ELF-1 (cell line): ENCODE data around the gene B2M.
"Not testable (repeated sequence)": the region's sequence is repeated elsewhere in the genome, so short reads cannot be mapped to it uniquely, and the experiment has no call there.

Experiments
- DNase-seq: peaks from one replicate; pipeline ENCODE4 v3.0.0-alpha.2; 2016; ENCODE audit warnings: low read depth, low spot score

The B2M gene

GRCh38 chr15:44726136-44726535 lies 14.8 kb downstream of the B2M start:
- DNase-seq, result no peak

GRCh38 chr15:44726568-44727484 lies 15.5 kb downstream of the B2M start:
- DNase-seq, result peak; percentile 56

GRCh38 chr15:44727485-44728231 lies 16.3 kb downstream of the B2M start:
- DNase-seq, result no peak

GRCh38 chr15:44728232-44728575 lies 16.9 kb downstream of the B2M start:
- DNase-seq, result not testable (repeated sequence)

GRCh38 chr15:44728576-44729407 lies 17.5 kb downstream of the B2M start:
- DNase-seq, result peak; percentile 97

- no peak for DNase-seq
Observed at GRCh38 chr15:44729408-44730127, 18.3 kb downstream of the B2M start.

- no peak for DNase-seq
Observed at GRCh38 chr15:44734839-44735481, 23.6 kb downstream of the B2M start.

GRCh38 chr15:44735482-44736180 lies 24.3 kb downstream of the B2M start:
- DNase-seq, result no peak

- DNase-seq, result no peak
Observed at GRCh38 chr15:44736181-44736765, 25.0 kb downstream of the B2M start, which contains the start of gene TRIM69. TSS of gene TRIM69 (plus strand) at chr15:44736528. CDS start at chr15:44736705, 177 bp downstream.

GRCh38 chr15:44738340-44738984 lies 27.1 kb downstream of the B2M start:
- DNase-seq, result no peak

GRCh38 chr15:44739222-44739847 lies 28.0 kb downstream of the B2M start:
- DNase-seq, result not testable (repeated sequence)

GRCh38 chr15:44743454-44743853 lies 32.1 kb downstream of the B2M start:
- DNase-seq, result not testable (repeated sequence)

- no peak for DNase-seq
Observed at GRCh38 chr15:44753345-44753744, 42.0 kb downstream of the B2M start.

- no peak for DNase-seq
Observed at GRCh38 chr15:44763187-44763586, 51.9 kb downstream of the B2M start.

- no peak for DNase-seq
Observed at GRCh38 chr15:44763848-44764247, 52.5 kb downstream of the B2M start.

- no peak for DNase-seq
Observed at GRCh38 chr15:44765036-44765435, 53.7 kb downstream of the B2M start.
